Activated naive CD4-positive, alpha-beta T cell treated with anti-CD3 and anti-CD28 coated beads, Interleukin-2, amount 10 ng/mL, durations not matched to agents 7 days and 5 days (primary cell): ENCODE measurements around the gene CLCNKA.
"Not testable (repeated sequence)": the region's sequence is repeated elsewhere in the genome, so short reads cannot be mapped to it uniquely, and the experiment has no call there.

Experiments
- CTCF ChIA-PET: fragments of 350-600 bp; sonication (Branson Sonifier 250); formaldehyde crosslinking; loops from one replicate; lab custom pipeline; 2021; ENCODE audit warnings: antibody characterized with exemption; lab: Charles Lee
- DNase-seq: peaks from one replicate; pipeline ENCODE4 v3.0.0-alpha.2; 2020
- H3K27ac Mint-ChIP-seq: one replicate; pipeline ENCODE4 v1.8.0; 2021; ENCODE audit warnings: mild to moderate bottlenecking, moderate library complexity, mixed read lengths
- H3K27me3 Mint-ChIP-seq: one replicate; pipeline ENCODE4 v1.8.0; 2021; ENCODE audit warnings: mild to moderate bottlenecking, mixed read lengths
- H3K36me3 Mint-ChIP-seq: one replicate; pipeline ENCODE4 v1.8.0; 2021; ENCODE audit warnings: mixed read lengths
- H3K4me1 Mint-ChIP-seq: one replicate; pipeline ENCODE4 v1.8.0; 2021; ENCODE audit warnings: mixed read lengths
- H3K4me3 Mint-ChIP-seq: one replicate; pipeline ENCODE4 v1.8.0; 2021; ENCODE audit warnings: mild to moderate bottlenecking, moderate library complexity, mixed read lengths
- H3K9me3 Mint-ChIP-seq: one replicate; pipeline ENCODE4 v1.8.0; 2021; ENCODE audit warnings: mixed read lengths

Gene CLCNKA

DNA sequence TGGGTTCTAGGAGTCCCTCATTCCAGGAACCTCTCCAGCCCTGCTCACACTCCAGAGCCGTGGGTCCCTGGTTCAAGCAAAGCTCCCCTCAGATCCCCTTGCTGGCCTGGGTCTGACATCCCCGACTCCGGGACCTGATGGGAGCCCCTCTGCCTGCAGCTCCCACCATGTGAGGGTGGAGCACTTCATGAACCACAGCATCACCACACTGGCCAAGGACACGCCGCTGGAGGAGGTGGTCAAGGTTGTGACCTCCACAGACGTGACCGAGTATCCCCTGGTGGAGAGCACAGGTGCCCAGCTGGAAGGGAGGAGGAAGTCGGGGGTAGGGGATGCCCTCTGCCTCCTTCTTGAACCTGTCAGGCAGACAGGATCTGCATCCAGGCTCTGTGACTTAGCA is 9.7 kb downstream of the CLCNKA start:
- DNase-seq = no peak
- no peaks in the 10 kb centered on the region for H3K9me3 Mint-ChIP-seq
- CTCF ChIA-PET = interaction anchor here (1.0 to 1.8 kb wide), 2 partner anchors 22 to 217 kb away, joined by 4 to 9 read pairs; no protein-coding TSS in a partner anchor
- H3K4me1 Mint-ChIP-seq = peaks cover 2% of the 10 kb centered on the region
- no peak overlapping the region for H3K4me3 Mint-ChIP-seq
- no peak overlapping the region for H3K27ac Mint-ChIP-seq
- H3K27me3 Mint-ChIP-seq = peaks cover 26% of the 10 kb centered on the region
- no peaks in the 10 kb centered on the region for H3K36me3 Mint-ChIP-seq

DNA sequence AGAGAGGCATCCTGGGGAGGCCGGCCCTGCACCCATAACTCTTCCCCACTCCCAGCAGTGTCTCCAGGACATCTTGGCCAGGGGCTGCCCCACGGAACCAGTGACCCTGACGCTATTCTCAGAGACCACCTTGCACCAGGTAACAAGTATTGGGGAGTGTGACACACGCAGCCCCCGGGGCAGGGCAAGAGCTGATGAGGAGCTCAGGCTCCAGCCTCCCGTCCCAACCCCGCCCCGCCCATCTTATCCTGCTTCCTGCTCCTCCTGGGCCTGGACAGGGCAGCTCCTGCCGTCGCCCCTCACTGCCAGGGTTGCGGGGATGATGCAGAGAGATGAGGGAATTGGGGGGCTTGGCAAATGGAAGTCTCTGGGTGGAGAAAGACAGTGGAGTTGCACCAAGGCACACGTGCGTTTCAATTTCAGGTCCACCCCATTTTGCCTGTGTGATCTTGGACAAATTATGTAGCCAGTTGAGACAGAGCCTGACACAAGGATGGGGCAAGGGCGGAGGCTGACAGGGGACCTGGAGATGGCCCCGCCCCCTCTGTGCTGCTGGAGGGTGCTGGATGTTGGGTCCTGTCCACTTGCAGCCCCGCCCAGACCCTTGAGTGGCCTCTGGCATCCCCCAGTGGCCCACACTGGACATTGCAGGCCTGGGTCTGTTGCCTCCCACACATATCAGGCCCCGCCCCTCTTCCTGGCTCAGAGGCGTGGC is 10.7 kb downstream of the CLCNKA start:
- Mint-ChIP-seq H3K4me3 (no peak overlapping the region), H3K27me3 (peaks cover 27% of the 10 kb centered on the region), H3K36me3 (no peaks in the 10 kb centered on the region), H3K9me3 (no peaks in the 10 kb centered on the region), H3K27ac (no peak overlapping the region), H3K4me1 (peaks cover 2% of the 10 kb centered on the region)
- DNase-seq = peak; percentile 60
- CTCF ChIA-PET = interaction anchor here (0.7 to 1.8 kb wide), 4 partner anchors 11 to 218 kb away, joined by 3 to 9 read pairs (median 4); partner anchors contain the start of gene CLCNKA

DNA sequence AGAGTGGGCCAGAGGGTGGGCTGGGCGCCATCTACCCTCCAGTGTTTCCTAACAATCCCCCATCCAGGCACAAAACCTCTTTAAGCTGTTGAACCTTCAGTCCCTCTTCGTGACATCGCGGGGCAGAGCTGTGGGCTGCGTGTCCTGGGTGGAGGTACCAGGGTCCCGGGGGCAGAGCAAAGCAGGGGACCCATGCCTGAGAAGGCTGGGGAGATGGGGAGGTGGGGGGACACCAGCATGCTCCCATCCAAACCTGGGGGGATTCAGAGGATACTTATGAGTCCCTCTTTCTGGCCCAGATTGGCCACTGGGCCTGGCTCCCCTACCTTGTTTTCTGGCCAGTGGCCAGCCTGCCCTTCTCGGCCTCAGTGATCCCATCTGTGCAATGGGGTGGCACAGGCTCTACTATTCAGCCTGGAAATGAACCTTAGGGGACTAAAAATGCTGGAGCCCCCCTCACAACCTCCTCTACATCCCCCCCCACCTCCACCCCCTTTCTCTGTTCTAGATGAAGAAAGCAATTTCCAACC is 11.3 kb downstream of the CLCNKA start:
- not testable (repeated sequence) for H3K9me3 Mint-ChIP-seq, H3K4me3 Mint-ChIP-seq, H3K4me1 Mint-ChIP-seq, DNase-seq, H3K36me3 Mint-ChIP-seq, H3K27ac Mint-ChIP-seq
- peaks cover 24% of the 10 kb centered on the region for H3K27me3 Mint-ChIP-seq
- CTCF ChIA-PET = interaction anchor here (0.6 to 0.7 kb wide), 2 partner anchors 24 to 215 kb away, joined by 3 read pairs; no protein-coding TSS in a partner anchor

DNA sequence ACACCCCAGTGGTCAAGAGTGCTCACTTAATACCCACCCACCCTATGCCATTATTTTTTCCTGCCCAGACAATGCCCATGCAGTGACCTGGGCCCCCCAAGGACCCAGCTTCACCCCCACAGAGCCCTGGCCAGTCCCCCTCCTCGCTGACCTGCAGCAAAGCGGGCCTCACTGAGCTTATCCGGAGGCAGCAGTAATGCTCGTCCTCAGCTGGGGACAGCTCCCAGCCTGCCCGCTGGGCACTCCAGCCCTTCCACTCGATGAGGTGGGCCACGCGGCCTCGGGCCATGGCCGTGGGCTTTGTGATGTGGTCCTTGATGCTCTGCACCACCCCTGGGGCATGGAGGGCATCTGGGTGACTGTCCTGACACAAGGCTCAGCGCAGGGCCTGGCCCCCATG is 14.6 kb downstream of the CLCNKA start:
- not testable (repeated sequence) for H3K36me3 Mint-ChIP-seq, H3K9me3 Mint-ChIP-seq, H3K4me1 Mint-ChIP-seq, H3K4me3 Mint-ChIP-seq, DNase-seq, H3K27ac Mint-ChIP-seq
- H3K27me3 Mint-ChIP-seq = peaks cover 12% of the 10 kb centered on the region
- CTCF ChIA-PET = interaction anchor here (0.6 kb wide), 1 partner anchor 28 kb away, joined by 3 read pairs; no protein-coding TSS in a partner anchor

DNA sequence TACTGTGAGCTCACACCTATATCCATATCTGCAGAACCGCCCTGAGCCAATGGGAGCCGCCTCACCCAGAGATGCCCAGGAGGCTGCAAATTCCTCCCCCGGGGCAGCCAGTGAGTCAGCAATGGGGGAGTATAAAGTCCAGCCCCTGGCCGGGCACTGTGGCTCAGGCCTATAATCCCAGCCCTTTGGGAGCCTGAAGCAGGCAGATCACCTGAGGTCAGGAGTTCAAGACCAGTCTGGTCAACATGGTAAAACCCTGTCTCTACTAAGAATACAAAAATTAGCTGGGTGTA is 16.7 kb downstream of the CLCNKA start:
- no peaks in the 10 kb centered on the region for H3K36me3 Mint-ChIP-seq
- no peak overlapping the region for H3K4me3 Mint-ChIP-seq
- DNase-seq = no peak
- no peaks in the 10 kb centered on the region for H3K9me3 Mint-ChIP-seq
- CTCF ChIA-PET = no interaction called here
- H3K27me3 Mint-ChIP-seq = peaks cover 16% of the 10 kb centered on the region
- no peaks in the 10 kb centered on the region for H3K4me1 Mint-ChIP-seq
- no peak overlapping the region for H3K27ac Mint-ChIP-seq

DNA sequence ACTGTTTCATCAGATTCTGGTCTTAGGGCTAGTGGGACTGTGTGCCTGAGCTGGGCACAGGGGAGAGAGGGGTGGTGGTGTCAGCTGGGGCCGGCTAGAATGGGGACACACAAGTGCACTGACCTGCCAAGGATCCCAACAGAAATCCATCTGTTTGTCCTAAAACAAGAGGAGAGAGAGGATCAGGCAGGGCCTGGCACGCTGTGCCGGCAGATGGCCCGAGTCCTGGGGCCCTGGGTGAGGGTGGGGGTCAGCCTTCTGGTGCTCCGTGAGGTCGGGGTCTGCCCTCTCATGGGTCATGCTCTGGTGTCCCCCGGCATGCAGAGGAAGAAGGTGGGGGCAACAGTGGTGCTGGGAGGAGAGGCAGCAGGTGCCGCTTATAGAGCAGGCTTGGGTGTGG is 18.0 kb downstream of the CLCNKA start:
- DNase-seq, H3K9me3 Mint-ChIP-seq, H3K36me3 Mint-ChIP-seq, CTCF ChIA-PET, H3K4me3 Mint-ChIP-seq, H3K27ac Mint-ChIP-seq, H3K4me1 Mint-ChIP-seq: not testable (repeated sequence)
- peaks cover 19% of the 10 kb centered on the region for H3K27me3 Mint-ChIP-seq

DNA sequence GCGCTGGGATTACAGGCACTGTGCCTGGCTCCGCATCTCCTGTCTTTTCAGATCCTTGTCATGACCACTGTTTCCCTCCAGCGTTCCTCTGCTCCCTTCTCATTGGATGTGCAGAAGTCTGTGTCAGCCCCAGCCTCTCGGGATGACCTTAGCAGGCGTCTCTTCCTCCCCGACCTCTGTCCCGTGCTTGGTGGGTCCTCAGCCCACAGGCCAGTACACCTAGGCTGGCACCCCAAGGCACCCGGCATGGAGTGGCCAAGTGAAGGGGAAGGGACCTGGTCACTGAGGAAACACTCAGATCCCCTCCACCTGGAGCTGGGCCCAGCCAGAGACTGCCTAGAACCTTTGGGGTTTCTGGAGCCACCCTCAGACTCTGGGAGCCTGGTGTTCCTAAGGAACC is 19.4 kb downstream of the CLCNKA start:
- Mint-ChIP-seq H3K9me3 (no peaks in the 10 kb centered on the region), H3K36me3 (no peaks in the 10 kb centered on the region), H3K4me1 (no peaks in the 10 kb centered on the region), H3K27me3 (peaks cover 26% of the 10 kb centered on the region), H3K4me3 (no peak overlapping the region), H3K27ac (no peak overlapping the region)
- no peak for DNase-seq
- CTCF ChIA-PET = no interaction called here

DNA sequence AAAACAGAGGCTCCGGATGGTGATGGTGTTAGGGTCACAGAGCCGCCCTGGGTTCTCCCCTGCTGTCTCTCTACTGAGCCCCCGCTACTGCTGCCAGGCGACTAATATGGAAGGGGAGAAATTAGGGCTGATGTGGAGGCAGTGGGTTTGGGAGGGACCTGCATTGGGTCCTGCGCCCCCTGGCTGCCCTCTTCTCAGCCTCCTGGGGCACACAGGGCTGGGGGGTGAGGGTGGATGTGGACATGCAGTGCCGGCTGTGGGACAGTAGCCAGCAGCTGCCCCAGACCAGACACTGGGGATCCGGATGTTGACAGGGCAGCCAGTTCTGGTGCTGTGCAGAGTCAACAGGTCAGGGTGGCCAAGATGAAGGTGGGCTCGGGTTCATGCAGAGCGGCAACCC is 20.3 kb downstream of the CLCNKA start:
- H3K4me3 Mint-ChIP-seq = no peak overlapping the region
- no peaks in the 10 kb centered on the region for H3K36me3 Mint-ChIP-seq
- no peaks in the 10 kb centered on the region for H3K4me1 Mint-ChIP-seq
- CTCF ChIA-PET = no interaction called here
- no peaks in the 10 kb centered on the region for H3K9me3 Mint-ChIP-seq
- DNase-seq = no peak
- peaks cover 30% of the 10 kb centered on the region for H3K27me3 Mint-ChIP-seq
- no peak overlapping the region for H3K27ac Mint-ChIP-seq

DNA sequence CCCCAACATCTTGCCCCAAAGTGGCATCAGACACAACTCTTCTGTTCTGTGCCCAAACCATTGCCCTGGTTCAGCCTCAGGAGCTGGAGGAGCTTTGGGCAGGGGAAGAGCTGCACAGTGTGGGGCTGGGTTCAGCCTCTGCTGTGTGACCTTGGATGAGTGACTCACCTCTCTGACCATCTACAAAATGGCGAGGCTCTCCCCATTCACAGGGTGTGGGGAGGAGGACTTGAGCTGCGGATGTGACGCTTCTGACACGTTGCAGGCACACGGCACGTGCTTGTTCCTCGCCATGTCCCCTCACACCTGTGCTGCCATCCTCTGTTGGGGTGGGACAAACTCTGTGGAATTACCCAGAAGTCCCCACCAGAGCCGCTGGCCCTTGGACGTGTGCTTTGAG is 20.8 kb downstream of the CLCNKA start:
- CTCF ChIA-PET, H3K4me1 Mint-ChIP-seq, H3K36me3 Mint-ChIP-seq, H3K27ac Mint-ChIP-seq, DNase-seq, H3K9me3 Mint-ChIP-seq, H3K4me3 Mint-ChIP-seq: not testable (repeated sequence)
- H3K27me3 Mint-ChIP-seq = peaks cover 31% of the 10 kb centered on the region

DNA sequence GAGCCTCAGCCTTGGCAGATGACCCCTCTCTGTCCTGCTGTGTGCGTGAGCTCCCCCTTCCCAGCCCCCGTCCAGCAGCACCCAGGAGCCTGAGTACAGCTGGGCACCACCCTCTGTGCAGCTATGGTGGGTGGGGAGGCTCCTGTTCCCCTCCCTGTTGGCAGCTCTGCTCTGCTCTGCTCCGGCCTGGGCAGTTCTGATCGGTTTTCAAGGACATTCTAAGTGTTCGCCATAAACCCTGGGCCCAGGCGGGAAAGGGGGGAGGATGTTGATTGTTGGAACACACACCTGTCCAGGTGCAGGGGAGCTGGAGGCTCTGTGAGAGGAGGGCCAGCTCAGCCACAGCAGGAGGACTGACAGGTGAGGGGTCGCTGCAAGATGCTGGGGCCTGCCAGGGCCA is 21.7 kb downstream of the CLCNKA start, which contains the start of gene CLCNKB:
CLCNKB (plus strand) TSS at position 262 of the 400 bp plus-strand sequence. CDS start 711 bp downstream, outside the sequence.
- no peak within 1 kb of the TSS for H3K4me3 Mint-ChIP-seq
- H3K4me1 Mint-ChIP-seq = no peaks in the 10 kb centered on the region
- H3K36me3 Mint-ChIP-seq = no peaks in the 10 kb centered on the region
- CTCF ChIA-PET = no interaction called here
- H3K27me3 Mint-ChIP-seq = peaks cover 33% of the 10 kb centered on the region
- no peak for DNase-seq
- H3K27ac Mint-ChIP-seq = no peak within 1 kb of the TSS
- H3K9me3 Mint-ChIP-seq = no peaks in the 10 kb centered on the region

DNA sequence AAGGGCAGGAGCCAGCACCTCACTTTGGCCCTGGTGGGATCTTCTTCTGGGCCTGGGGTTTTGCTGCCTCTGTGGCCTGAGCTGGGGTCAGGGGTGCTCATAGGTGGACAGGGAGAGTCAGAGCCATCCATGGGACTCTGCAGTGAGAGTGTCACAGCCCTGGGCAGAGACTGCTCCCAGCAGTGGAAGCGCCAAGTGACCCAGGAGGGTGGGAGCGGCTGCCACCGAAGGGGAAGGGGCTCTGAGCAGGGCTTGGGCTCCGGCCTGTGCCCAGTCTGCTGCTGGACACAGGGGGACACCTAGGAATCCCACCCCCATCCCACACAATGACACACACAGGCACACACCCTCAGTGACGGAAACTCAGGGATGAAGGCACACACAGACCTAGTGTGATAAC is 22.1 kb downstream of the CLCNKA start:
- CTCF ChIA-PET = interaction anchor here (0.7 to 0.9 kb wide), 2 partner anchors 27 to 50 kb away, joined by 3 read pairs; no protein-coding TSS in a partner anchor
- Mint-ChIP-seq H3K27me3 (peaks cover 33% of the 10 kb centered on the region), H3K4me1 (no peaks in the 10 kb centered on the region), H3K27ac (no peak overlapping the region), H3K9me3 (no peaks in the 10 kb centered on the region), H3K36me3 (no peaks in the 10 kb centered on the region), H3K4me3 (no peak overlapping the region)
- DNase-seq = no peak

DNA sequence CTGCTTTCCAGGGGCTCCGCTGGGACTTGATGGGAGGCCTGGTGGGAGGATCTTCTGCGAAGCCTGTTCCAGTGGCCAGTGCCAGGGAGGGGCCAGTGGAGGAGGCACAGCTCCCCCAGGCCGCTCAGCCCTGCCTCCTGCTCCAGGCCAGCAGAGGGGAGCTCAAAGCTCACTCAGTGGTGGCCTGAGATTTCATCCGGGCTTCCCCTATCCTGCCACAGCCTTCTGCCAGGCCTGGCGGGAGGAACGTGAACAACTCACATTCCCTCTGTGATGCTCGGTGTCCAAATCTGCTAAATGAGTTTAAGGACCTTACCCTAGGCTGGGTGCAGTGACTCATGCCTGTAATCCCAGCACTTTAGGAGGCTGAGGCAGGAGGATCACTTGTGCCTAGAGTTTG is 25.0 kb downstream of the CLCNKA start:
- Mint-ChIP-seq H3K4me1 (no peaks in the 10 kb centered on the region), H3K36me3 (no peaks in the 10 kb centered on the region), H3K9me3 (no peaks in the 10 kb centered on the region), H3K27ac (no peak overlapping the region), H3K27me3 (peaks cover 47% of the 10 kb centered on the region), H3K4me3 (no peak overlapping the region)
- CTCF ChIA-PET = interaction anchor here (0.9 to 1.1 kb wide), 2 partner anchors 11 to 243 kb away, joined by 3 to 4 read pairs; no protein-coding TSS in a partner anchor
- no peak for DNase-seq

DNA sequence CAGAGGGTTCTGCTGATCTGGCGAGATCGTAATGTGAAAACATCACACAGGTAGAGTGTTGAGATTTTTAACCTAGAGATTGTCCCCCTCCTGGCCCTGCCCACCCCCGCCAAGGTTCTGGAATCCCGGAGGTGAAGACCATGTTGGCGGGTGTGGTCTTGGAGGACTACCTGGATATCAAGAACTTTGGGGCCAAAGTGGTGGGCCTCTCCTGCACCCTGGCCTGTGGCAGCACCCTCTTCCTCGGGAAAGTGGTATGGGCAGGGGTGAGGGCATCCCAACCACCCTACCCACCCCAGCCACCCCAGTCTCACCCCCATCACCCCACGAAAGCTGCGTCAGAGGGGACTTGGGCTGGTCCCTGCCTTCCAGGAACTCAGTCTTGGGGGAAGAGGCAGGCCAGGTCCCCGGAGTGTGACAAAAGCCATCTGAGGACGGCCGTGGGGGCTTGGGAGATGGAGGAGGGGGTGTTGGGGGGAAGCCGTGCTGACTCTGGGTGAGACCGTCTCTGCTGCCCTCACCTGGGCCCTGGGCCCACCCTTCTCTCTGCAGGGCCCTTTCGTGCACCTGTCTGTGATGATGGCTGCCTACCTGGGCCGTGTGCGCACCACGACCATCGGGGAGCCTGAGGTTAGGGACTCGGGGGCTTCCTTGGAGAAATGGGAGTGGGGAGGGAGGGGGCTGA is 26.1 kb downstream of the CLCNKA start:
- no peak for DNase-seq
- H3K36me3 Mint-ChIP-seq = no peaks in the 10 kb centered on the region
- no peak overlapping the region for H3K4me3 Mint-ChIP-seq
- H3K4me1 Mint-ChIP-seq = no peaks in the 10 kb centered on the region
- H3K9me3 Mint-ChIP-seq = no peaks in the 10 kb centered on the region
- CTCF ChIA-PET = interaction anchor here (1.1 kb wide), 1 partner anchor 244 kb away, joined by 4 read pairs; no protein-coding TSS in a partner anchor
- H3K27me3 Mint-ChIP-seq = peaks cover 44% of the 10 kb centered on the region
- H3K27ac Mint-ChIP-seq = no peak overlapping the region

DNA sequence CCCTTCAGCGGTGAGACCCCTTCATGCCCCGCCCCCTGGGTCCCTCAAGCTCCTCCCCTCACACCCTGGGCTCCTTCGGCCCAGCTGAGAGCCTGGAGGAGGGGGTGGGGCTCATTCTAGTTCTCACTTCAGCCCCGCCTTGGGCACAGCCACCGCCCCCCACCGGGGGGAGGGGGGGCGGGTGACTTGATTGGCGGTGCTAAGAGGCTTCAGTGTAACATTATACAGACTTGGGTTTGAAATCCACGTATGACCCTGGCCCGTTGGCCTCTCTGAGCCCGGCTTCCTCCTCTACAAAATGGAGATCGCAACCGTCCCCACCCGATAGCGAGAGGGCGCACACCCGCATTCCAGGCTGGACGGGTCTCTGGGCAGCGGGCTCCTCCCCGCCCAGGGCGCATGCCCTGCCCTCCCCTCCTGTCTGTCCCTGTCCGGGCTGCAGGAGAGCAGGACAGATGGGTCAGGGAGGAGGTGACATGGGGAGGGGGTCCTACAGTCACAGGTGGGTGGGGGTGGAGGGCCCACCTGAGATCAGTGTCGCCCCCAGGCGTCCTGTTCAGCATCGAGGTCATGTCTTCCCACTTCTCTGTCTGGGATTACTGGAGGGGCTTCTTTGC is 26.8 kb downstream of the CLCNKA start:
- Mint-ChIP-seq H3K4me1 (no peaks in the 10 kb centered on the region), H3K27me3 (peaks cover 44% of the 10 kb centered on the region), H3K9me3 (no peaks in the 10 kb centered on the region), H3K4me3 (no peak overlapping the region), H3K36me3 (no peaks in the 10 kb centered on the region), H3K27ac (no peak overlapping the region)
- DNase-seq = peak; percentile 53
- CTCF ChIA-PET = no interaction called here
